ENCODE data around the gene LDB1.

The LDB1 gene

DNA sequence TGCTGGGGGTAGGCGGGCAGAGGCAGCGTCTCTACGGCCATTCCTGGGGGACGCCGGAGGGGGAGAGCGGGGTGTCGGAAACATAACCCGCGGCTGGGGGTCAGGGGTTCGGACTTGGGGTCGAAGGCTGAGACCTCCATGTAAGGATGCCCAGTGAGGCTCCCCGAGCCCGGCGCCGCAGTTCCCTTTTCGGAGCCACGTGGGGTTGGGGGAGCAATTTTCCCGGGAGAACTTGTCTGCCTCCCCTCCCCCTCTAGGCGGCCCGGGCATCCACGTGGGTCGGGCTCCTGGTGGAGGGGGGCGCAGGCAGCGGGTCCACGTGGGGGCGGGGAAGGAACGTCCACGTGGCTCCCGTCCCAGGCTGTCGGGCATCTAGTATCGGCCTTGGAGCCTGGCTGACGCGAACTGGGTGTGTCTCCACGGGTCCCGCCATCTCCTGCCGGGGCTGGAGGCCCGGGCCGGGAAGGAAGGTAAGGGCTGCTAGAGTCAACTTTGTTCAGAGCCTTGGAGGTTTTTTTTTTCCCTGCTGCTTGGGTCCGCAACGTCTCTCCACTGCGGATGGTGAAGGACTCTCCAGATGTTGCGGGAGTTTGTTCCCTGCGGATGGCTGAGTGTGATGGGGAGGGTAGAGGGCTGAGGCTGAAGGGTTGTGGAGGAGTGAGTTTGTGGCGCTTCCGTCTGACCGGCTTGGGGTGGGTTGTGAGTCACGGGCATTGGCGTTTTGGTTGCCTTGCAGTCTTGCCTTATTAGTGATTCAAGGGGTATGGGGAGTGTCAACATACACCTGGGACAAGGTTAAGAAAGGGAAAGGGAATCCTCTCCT, 13.4 kb upstream of the LDB1 start:
- H3K4ac ChIP-seq (ENCODE audit: low read depth, low read length) = peak overlapping the region; percentile 95
- WGBS (ENCODE audit: extremely low coverage, insufficient coverage, insufficient read length) = no CpG with 5 or more reads among the region's 48 CpGs
- H3K18ac ChIP-seq (ENCODE audit: low read length) = peak overlapping the region; percentile 76
- peak; percentile 72 to 78 for DNase-seq
- peak overlapping the region; percentile 90 for H4K91ac ChIP-seq (ENCODE audit: low read depth, low read length)
- H3K79me2 ChIP-seq (ENCODE audit: control insufficient read depth, insufficient read depth, low read length, poor library complexity) = peaks cover 28% of the 10 kb centered on the region
- H3K9me3 ChIP-seq (ENCODE audit: insufficient read depth, low read depth, low read length) = no peaks in the 10 kb centered on the region
- H3K27me3 ChIP-seq (ENCODE audit: insufficient read depth, low read length) = no peaks in the 10 kb centered on the region
- H3K14ac ChIP-seq (ENCODE audit: low read length) = peak overlapping the region; percentile 95
- peak overlapping the region; percentile 75 for H3K27ac ChIP-seq (ENCODE audit: low read depth, low read length)
- H3K23ac ChIP-seq (ENCODE audit: low read length) = peak overlapping the region; percentile 25
- H2BK5ac ChIP-seq (ENCODE audit: low read depth, low read length, poor library complexity) = peak overlapping the region; percentile 66
- H3K4me1 ChIP-seq (ENCODE audit: control insufficient read depth in 1 of 2, insufficient read depth in 2 of 2, low read length in 2 of 2) = peaks cover 4 to 9% of the 10 kb centered on the region in 2 experiments
- peak overlapping the region; percentile 83 for H4K12ac ChIP-seq (ENCODE audit: low read depth, low read length)
- H3K4me2 ChIP-seq (ENCODE audit: low read length) = peak overlapping the region; percentile 81
- peak overlapping the region; percentile 96 for H3K4me3 ChIP-seq (ENCODE audit: low read depth, low read length)
- no peak overlapping the region for H2BK12ac ChIP-seq (ENCODE audit: low read length)
- H3K36me3 ChIP-seq (ENCODE audit: control insufficient read depth in 1 of 2, insufficient read depth in 2 of 2, low read length in 2 of 2) = peaks cover 10 to 11% of the 10 kb centered on the region in 2 experiments
- H3K9ac ChIP-seq (ENCODE audit: low read length) = peak overlapping the region; percentile 93
- H2BK120ac ChIP-seq (ENCODE audit: insufficient read depth, low read length, poor library complexity) = peak overlapping the region; percentile 87
- peak overlapping the region; percentile 82 for H2AK5ac ChIP-seq (ENCODE audit: low read length)
- peak overlapping the region; percentile 83 for H4K8ac ChIP-seq (ENCODE audit: low read depth, low read length)
- H2AFZ ChIP-seq (ENCODE audit: insufficient read depth, low read length, poor library complexity) = peak overlapping the region; percentile 81
- peaks cover 10% of the 10 kb centered on the region for H3K79me1 ChIP-seq (ENCODE audit: low read length)

DNA sequence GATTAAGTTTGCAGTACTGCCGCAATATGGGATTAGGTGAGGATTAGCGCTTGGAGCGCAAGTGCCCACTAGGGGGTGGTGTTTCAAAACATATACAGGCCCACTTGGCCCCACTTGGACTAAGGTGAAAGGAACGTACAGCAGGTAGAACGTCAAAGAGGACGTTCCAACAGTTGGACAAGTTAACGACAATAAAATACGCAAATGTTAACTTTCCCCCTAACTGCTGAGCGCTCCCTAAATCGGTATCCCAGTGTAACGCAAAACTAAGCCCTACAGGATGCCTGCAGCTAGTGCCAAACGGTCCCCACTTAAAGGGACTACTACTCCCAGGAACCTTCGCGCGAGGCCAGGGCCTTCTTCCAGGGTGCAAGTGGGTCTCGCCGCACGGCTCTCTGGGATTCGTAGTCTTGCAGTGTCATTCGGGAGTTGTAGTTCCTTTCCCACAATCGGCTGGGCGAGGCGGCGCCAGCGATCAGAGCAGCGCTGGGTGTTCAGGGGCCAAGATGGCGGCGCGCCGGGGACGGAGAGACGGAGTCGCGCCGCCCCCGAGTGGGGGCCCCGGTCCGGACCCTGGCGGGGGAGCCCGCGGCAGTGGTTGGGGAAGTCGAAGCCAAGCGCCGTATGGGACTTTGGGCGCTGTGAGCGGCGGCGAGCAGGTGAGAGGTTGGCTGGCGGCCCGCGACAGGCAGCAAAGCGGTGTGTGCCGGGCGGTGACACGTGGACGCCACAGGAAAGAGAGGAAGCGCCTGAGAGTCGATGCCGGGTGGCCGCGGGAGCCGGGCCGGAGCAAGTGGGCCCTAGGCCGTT, 12.6 kb upstream of the LDB1 start, which contains the start of gene PPRC1:
TSS of gene PPRC1 (plus strand) at position 478 of the 810 bp plus-strand sequence. CDS start at position 507, 29 bp downstream.
- WGBS (ENCODE audit: extremely low coverage, insufficient coverage, insufficient read length) = no CpG with 5 or more reads among the region's 64 CpGs

DNA sequence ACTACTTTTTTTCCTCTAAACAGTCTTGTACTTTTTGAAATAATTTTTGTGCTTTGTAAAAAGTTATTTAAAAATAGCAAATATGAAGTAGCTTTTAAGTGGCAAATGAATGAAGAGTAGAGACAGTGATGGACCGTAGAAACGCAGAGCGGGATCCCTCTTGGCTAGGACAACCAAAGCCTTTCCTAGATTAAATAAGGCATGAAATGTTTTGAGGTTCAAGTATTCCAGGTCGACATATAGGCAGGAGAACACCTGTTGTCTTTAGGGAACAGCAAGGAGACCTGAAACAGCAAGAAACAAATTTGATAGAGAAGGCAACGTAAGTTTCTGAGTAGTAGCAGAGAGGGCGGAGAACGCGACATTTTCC, 12.0 kb upstream of the LDB1 start:
- Histone ChIP-seq H3K79me1 (ENCODE audit: low read length) (peaks cover 15% of the 10 kb centered on the region), H3K4ac (ENCODE audit: low read depth, low read length) (no peak overlapping the region), H3K27ac (ENCODE audit: low read depth, low read length) (no peak overlapping the region), H3K4me2 (ENCODE audit: low read length) (peak overlapping the region; percentile 81), H3K36me3 (ENCODE audit: control insufficient read depth in 1 of 2, insufficient read depth in 2 of 2, low read length in 2 of 2) (no peaks in the 10 kb centered on the region), H2AK5ac (ENCODE audit: low read length) (no peak overlapping the region), H2BK5ac (ENCODE audit: low read depth, low read length, poor library complexity) (no peak overlapping the region), H4K8ac (ENCODE audit: low read depth, low read length) (peak overlapping the region; percentile 6), H2AFZ (ENCODE audit: insufficient read depth, low read length, poor library complexity) (peak overlapping the region; percentile 14), H4K91ac (ENCODE audit: low read depth, low read length) (no peak overlapping the region), H3K79me2 (ENCODE audit: control insufficient read depth, insufficient read depth, low read length, poor library complexity) (peaks cover 28% of the 10 kb centered on the region), H3K9ac (ENCODE audit: low read length) (no peak overlapping the region), H3K23ac (ENCODE audit: low read length) (no peak overlapping the region), H2BK120ac (ENCODE audit: insufficient read depth, low read length, poor library complexity) (no peak overlapping the region), H3K4me1 (ENCODE audit: control insufficient read depth in 1 of 2, insufficient read depth in 2 of 2, low read length in 2 of 2) (peaks cover 12 to 13% of the 10 kb centered on the region in 2 experiments), H3K14ac (ENCODE audit: low read length) (no peak overlapping the region), H2BK12ac (ENCODE audit: low read length) (no peak overlapping the region), H3K4me3 (ENCODE audit: low read depth, low read length) (no peak overlapping the region), H3K18ac (ENCODE audit: low read length) (no peak overlapping the region), H3K9me3 (ENCODE audit: insufficient read depth, low read depth, low read length) (no peaks in the 10 kb centered on the region), H4K12ac (ENCODE audit: low read depth, low read length) (no peak overlapping the region), H3K27me3 (ENCODE audit: insufficient read depth, low read length) (no peaks in the 10 kb centered on the region)
- WGBS (ENCODE audit: extremely low coverage, insufficient coverage, insufficient read length) = no CpG with 5 or more reads among the region's 8 CpGs
- no peak for DNase-seq

More for the DNA sequence above, 12.6 kb upstream of the LDB1 start, which contains the start of gene PPRC1:
- peak within 1 kb of the TSS; percentile 81 for H3K4me2 ChIP-seq (ENCODE audit: low read length)
- peak within 1 kb of the TSS; percentile 66 for H2BK5ac ChIP-seq (ENCODE audit: low read depth, low read length, poor library complexity)
- peak within 1 kb of the TSS; percentile 82 for H2AK5ac ChIP-seq (ENCODE audit: low read length)
- H3K79me2 ChIP-seq (ENCODE audit: control insufficient read depth, insufficient read depth, low read length, poor library complexity) = peaks cover 28% of the 10 kb centered on the region
- H3K4me3 ChIP-seq (ENCODE audit: low read depth, low read length) = peak within 1 kb of the TSS; percentile 96
- peak within 1 kb of the TSS; percentile 83 for H4K12ac ChIP-seq (ENCODE audit: low read depth, low read length)
- H2AFZ ChIP-seq (ENCODE audit: insufficient read depth, low read length, poor library complexity) = peak within 1 kb of the TSS; percentile 81
- peak within 1 kb of the TSS; percentile 25 for H3K23ac ChIP-seq (ENCODE audit: low read length)
- DNase-seq = peak; percentile 98 to 99
- H4K91ac ChIP-seq (ENCODE audit: low read depth, low read length) = peak within 1 kb of the TSS; percentile 90
- H3K27ac ChIP-seq (ENCODE audit: low read depth, low read length) = peak within 1 kb of the TSS; percentile 75
- peak within 1 kb of the TSS; percentile 83 for H4K8ac ChIP-seq (ENCODE audit: low read depth, low read length)
- no peaks in the 10 kb centered on the region for H3K27me3 ChIP-seq (ENCODE audit: insufficient read depth, low read length)
- peaks cover 7 to 11% of the 10 kb centered on the region in 2 experiments for H3K4me1 ChIP-seq (ENCODE audit: control insufficient read depth in 1 of 2, insufficient read depth in 2 of 2, low read length in 2 of 2)
- H2BK12ac ChIP-seq (ENCODE audit: low read length) = no peak within 1 kb of the TSS
- H2BK120ac ChIP-seq (ENCODE audit: insufficient read depth, low read length, poor library complexity) = peak within 1 kb of the TSS; percentile 87
- H3K4ac ChIP-seq (ENCODE audit: low read depth, low read length) = peak within 1 kb of the TSS; percentile 95
- H3K79me1 ChIP-seq (ENCODE audit: low read length) = peaks cover 14% of the 10 kb centered on the region
- H3K18ac ChIP-seq (ENCODE audit: low read length) = peak within 1 kb of the TSS; percentile 76
- peak within 1 kb of the TSS; percentile 93 for H3K9ac ChIP-seq (ENCODE audit: low read length)
- peaks cover 2 to 3% of the 10 kb centered on the region in 2 experiments for H3K36me3 ChIP-seq (ENCODE audit: control insufficient read depth in 1 of 2, insufficient read depth in 2 of 2, low read length in 2 of 2)
- no peaks in the 10 kb centered on the region for H3K9me3 ChIP-seq (ENCODE audit: insufficient read depth, low read depth, low read length)
- H3K14ac ChIP-seq (ENCODE audit: low read length) = peak within 1 kb of the TSS; percentile 95
